Stimulated activated CD8-positive, alpha-beta memory T cell treated with anti-CD3 and anti-CD28 coated beads, Interleukin-7, amount 100 ng/mL, for 48 hours (primary cell): ENCODE measurements around the gene FKBP8.

Source experiments
- DNase-seq, 2 donors: peaks; one replicate each; pipeline ENCODE4 v3.0.0-alpha.2; 2020; ENCODE audit warnings: low read depth in 1 of 2; ENCODE audit errors: extremely low read depth in 1 of 2

The FKBP8 gene

DNA sequence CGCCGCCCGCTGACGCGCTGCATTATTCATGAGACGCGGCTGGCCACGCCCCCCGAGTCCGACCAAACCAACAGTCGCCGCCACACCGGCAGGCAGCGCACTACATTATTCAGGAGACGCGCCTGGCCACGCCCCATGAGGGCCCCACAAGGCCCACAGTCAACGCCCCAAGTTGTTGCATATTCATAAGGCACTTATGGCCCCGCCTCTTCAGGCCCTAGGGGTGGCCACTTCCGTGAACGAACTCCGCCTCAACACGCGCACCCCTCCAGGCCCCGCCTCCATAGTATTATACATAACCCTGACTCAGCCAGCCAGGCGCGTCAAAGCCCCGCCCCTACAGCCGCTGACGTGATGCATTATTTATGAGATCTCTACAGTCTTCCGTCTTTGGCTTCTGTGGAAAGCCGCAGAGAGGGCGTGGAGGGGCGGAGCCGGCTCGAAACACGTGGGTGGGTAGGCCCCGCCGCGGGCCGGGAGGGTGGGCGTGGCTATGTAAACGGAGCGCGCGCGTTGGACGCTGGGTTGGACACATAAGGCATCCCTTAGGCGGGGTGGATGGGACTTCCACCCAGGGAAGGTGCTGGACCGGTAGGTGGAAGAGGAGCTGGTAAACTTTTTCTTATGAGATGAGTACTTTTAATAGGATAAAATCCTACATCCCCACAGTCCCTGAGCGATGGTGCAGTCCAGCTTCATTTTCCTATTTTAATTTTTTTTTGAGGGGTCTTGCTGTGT is 21.1 kb downstream of the FKBP8 start:
- DNase-seq, result peak; percentile 100

- no peak for DNase-seq
Measured at GRCh38 chr19:18521692-18522123, 21.7 kb downstream of the FKBP8 start, which contains the start of gene ELL. ELL (minus strand) TSS chr19:18522070; CDS start chr19:18522055, 15 bp downstream.

- no peak for DNase-seq
Measured at GRCh38 chr19:18520848-18521691, 22.3 kb downstream of the FKBP8 start.

GRCh38 chr19:18519962-18520847 is 23.2 kb downstream of the FKBP8 start:
- no peak for DNase-seq

DNA sequence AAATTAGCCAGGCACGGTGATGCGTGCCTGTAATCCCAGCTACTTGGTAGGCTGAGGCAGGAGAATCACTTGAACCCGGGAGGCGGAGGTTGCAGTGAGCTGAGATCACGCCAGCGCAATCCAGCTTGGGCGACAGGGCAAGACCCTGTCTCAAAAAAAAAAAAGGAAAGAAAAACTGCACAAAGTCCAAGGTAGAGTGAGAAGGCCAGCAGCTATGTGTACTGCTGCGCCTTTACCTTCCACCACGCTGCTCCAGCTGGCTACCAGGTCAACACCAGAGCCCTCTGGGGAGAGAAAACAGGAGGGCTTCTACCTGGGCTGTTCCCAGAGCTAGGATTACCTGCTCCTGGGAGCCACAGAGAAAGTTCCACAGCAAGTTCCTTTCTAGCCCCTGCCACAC is 24.7 kb downstream of the FKBP8 start:
- DNase-seq, result no peak

DNA sequence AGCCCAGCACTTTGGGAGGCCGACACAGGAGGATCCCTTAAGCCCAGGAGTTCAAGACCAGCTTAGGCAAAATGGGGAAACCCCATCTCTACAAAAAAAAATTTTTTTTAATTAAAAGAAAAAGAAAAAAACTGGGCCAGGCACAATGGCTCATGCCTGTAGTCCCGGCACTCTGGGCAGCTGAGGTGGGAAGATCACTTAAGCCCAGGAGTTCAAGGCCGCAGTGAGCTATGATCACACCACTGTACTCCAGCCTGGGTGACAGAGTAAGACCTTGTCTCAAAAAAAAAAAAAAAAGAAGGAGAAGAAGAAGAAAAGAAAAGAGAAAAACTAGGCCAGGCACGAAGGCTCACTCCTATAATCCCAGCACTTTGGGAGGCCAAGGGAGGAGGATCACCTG is 25.8 kb downstream of the FKBP8 start:
- DNase-seq, result no peak

DNA sequence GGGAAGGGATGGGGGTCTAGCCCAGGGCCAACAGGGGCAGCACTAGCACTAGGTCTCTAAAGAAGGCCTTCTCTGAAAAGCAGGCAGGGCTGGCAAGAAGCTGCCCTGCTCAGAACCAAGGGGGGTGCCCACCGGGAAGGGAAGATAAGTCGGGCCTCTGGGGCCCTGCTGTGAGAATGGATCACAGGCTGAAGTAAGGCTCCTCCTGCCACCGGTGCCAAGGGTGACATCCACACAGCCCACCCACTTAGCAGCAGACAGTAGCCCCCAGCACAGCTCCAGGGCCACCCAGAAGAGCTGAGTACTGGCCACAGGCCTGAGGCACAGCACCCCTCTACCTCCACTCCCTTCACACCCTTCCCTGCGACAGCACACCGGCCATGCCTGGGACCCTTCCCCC is 27.4 kb downstream of the FKBP8 start:
- DNase-seq, result no peak

GRCh38 chr19:18514800-18515682 is 28.3 kb downstream of the FKBP8 start:
- DNase-seq, result no peak

DNA sequence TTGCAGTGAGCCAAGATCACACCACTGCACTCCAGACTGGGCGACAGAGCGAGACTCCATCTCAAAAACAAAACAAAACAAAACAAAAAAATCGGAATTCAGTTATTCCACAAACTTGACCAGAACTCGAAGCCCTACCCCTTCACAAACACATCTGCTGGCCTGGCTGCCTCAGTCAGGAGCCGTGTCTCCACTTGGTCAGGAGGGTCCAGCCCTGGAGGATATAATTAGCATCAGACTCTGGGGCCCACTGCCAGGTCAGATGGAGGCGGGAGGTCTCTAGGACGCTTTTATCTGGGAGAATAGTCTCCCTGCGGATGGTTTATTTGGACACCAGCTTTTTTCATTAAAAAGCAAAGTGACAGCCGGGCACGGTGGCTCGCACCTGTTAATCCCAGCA is 29.5 kb downstream of the FKBP8 start:
- DNase-seq, result no peak

- no peak for DNase-seq
Measured at GRCh38 chr19:18510216-18510615, 33.2 kb downstream of the FKBP8 start.

DNA sequence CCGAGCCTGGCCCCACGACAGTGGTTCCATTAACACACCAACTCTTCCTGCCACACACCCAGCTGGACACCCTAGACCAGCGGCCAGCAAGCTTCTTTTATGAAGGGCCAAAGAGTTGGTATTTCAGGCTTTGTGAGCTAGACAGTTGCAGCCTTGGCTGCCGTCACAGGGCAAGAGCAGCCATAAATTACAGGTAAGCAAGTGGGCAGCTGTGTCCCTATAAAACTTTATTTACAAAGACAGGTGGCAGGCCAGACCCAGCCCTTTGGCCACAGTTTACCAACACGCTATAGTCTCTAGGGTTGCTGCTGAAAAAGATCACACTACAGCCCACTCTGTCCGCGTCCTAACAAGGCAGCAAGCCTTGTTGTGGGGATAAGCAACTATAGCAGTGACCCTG is 34.8 kb downstream of the FKBP8 start:
- no peak for DNase-seq

GRCh38 chr19:18507727-18508440 is 35.5 kb downstream of the FKBP8 start:
- no peak for DNase-seq

DNA sequence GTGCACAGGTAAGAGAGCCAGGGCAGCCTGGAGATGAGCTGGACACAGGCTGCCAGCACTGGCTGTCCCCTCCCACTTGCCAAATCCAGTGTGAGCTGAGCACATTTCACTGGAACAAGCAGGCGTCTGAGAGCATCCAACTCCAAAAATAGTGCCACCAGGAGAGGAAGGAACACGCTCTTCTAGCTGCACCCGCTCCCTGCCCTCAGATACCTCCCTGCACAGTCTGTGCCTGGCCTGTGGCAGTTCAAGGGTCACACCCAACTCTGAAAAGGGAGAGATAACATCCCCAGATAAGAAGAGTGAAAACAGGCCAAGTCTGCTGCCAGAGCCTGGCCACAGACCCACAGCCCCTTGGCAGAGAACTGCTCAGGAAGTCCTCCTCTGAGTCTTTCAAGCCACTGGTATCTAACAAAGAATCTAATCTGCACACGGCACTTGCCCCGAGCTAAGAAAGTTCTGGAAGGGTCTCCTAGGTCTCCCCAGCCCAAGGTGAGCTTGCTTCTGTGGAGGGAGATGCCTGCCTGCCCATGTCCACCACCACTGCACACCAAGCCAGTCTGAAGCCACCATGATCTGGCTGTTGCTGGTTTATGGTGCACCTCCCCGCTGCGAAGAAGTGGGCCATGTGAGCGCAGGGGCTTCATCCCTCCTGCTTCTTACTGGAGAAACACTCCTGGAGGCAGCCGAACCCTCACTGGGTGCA is 36.2 kb downstream of the FKBP8 start:
- DNase-seq, result no peak

DNA sequence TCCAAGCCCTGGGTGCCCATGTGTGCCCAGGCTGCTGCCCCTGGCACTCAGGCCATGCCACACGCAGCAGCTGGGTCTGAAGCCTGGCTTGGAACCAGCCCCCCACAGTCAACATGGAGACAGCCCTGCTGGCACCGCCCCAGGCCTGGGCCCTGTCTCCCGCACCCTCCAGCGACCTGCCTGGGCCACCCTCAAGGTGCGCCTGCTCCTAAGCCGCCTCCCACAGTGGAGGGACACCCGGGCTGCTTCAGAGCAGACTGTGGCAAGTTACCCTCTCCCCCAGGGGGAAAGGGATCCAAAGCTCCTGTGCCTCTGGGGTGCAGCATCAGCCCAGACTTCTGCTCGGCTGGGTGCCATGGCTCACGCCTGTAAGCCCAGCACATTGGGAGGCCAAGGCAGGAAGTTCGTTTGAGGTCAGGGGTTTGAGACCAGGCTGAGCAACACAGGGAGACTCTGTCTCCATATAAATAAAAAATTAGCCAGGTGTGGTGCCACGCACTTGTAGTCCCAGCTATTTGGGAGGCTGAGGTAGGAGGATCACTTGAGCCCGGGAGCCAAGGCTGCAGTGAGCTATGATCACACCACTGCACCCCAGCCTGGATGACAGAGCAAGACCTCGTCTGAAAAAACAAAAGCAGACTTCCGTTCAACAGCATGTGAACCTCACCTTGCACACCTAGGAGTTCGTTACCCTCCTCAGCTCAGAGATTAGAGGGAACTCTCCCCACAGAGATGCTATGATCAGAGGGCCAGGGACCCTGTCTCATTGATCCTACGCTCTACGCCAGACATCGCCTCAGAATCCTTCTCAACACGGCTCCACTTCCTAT is 37.1 kb downstream of the FKBP8 start:
- no peak for DNase-seq

- DNase-seq, result no peak
Measured at GRCh38 chr19:18504886-18505610, 38.3 kb downstream of the FKBP8 start.

- no peak for DNase-seq
Measured at GRCh38 chr19:18503971-18504885, 39.1 kb downstream of the FKBP8 start.
